Tibial nerve (tissue), 4 donors: Measurements from ENCODE around the gene CARD10. TPM values are rescaled to one million over a fixed set of nuclear protein-coding genes. Genes with fewer than 3 reads are reported as not detected.
A peak's percentile ranks its signal among the peaks of the same experiment; 100 is the strongest.

Source experiments
- DNase-seq, 2 donors: peaks; one replicate each; pipeline ENCODE4 v3.0.0-alpha.2; 2019; ENCODE audit warnings: low spot score in 2 of 2
- H3K27ac ChIP-seq, 4 donors: fragments of 200-600 bp; sonication (generic) in 3 of 4; one replicate each; pipeline ENCODE4 v1.5.1; 2017 to 2019; ENCODE audit warnings: mild to moderate bottlenecking in 1 of 4
- H3K27me3 ChIP-seq, 2 donors: fragments of 200-600 bp; sonication (generic) in 1 of 2; one replicate each; pipeline versions ENCODE4 v1.5.1 to v1.6.0; 2017 to 2019
- H3K36me3 ChIP-seq, 3 donors: fragments of 200-600 bp; sonication (generic); one replicate each; pipeline ENCODE4 v1.5.1; 2018 to 2019
- H3K4me1 ChIP-seq, 4 donors: fragments of 200-600 bp; sonication (generic) in 3 of 4; one replicate each; pipeline ENCODE4 v1.5.1; 2017 to 2019
- H3K4me3 ChIP-seq, 4 donors: fragments of 200-600 bp; sonication (generic) in 3 of 4; one replicate each; pipeline ENCODE4 v1.5.1; 2017 to 2019; ENCODE audit warnings: mild to moderate bottlenecking in 1 of 4, moderate library complexity in 1 of 4
- H3K9me3 ChIP-seq, 4 donors: fragments of 200-600 bp; sonication (generic) in 3 of 4; one replicate each; pipeline ENCODE4 v1.5.1; 2017 to 2019
- EP300 ChIP-seq, 2 donors: sonication (generic); formaldehyde crosslinking; IDR thresholded peaks; one replicate each; pipeline ENCODE4 v1.6.1; 2017; ENCODE audit warnings: antibody characterized with exemption in 2 of 2, mild to moderate bottlenecking in 1 of 2
- POLR2A ChIP-seq, 2 donors: fragments of 450-650 bp; IDR thresholded peaks; one replicate each; pipeline ENCODE4 v1.6.1; 2017; ENCODE audit warnings: antibody characterized with exemption in 2 of 2, mild to moderate bottlenecking in 2 of 2, moderate library complexity in 2 of 2
- WGBS, 2 donors: methylation state at CpG; one replicate each; pipeline ENCODE4 v1.1.5; 2018; 5-methylcytosine and 5-hydroxymethylcytosine counted together
- total RNA-seq, 4 donors: library from RNA; depleted of rRNA; stranded (reverse); fragments of >200 nt; gene quantifications; one replicate each; pipeline ENCODE4 v1.1.0, GENCODE V29; 2016
- TF ChIP-seq, protein P1 (sequence below), 5 experiments: fragments of 200-600 bp in 3 of 5; fragments of 450-650 bp in 2 of 5; sonication (generic) in 3 of 5; IDR thresholded peaks; one replicate each; pipeline ENCODE4 v1.5.1; 2016 to 2019; ENCODE audit warnings: antibody characterized with exemption in 5 of 5, mild to moderate bottlenecking in 3 of 5, moderate library complexity in 2 of 5

Gene CARD10
- total RNA-seq, 4 donors from 2014 or later = 12.5 to 21.6 (median 17.0) TPM

DNA sequence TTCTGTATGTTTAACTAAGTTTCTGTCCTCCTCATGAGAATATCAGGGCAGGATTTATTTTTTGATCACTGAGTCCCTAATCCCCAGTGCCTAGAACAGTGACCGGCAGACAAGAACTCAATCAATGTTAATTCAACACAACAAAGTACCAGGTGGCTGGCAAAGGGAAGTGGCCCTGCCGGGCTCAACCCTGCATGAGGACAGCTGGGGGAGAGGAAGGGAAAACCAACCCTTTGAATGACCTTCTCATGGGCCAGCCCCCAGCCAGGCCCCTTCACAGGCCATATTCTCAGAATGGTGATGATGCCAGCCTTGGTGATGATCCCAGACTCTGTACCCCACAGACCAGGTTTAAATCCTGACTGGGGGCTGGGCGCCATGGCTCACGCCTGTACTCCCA, 31.6 kb downstream of the CARD10 start:
- H3K36me3 ChIP-seq = peaks cover 0 to 30% (median 0%) of the 10 kb centered on the region in 3 donors
- H3K4me3 ChIP-seq = no peak overlapping the region
- no peaks in the 10 kb centered on the region for H3K9me3 ChIP-seq
- H3K27ac ChIP-seq = no peak overlapping the region
- peaks cover 0 to 28% (median 9%) of the 10 kb centered on the region in 4 donors for H3K4me1 ChIP-seq
- 66 to 67% methylated on average over 4 of the region's 4 CpGs for WGBS, 2 donors
- DNase-seq = no peak
- TF ChIP-seq EP300 (IDR thresholded peaks at IDR 0.05) (no peak), POLR2A (IDR thresholded peaks at IDR 0.05) (no peak)
- TF ChIP-seq, protein P1, sequence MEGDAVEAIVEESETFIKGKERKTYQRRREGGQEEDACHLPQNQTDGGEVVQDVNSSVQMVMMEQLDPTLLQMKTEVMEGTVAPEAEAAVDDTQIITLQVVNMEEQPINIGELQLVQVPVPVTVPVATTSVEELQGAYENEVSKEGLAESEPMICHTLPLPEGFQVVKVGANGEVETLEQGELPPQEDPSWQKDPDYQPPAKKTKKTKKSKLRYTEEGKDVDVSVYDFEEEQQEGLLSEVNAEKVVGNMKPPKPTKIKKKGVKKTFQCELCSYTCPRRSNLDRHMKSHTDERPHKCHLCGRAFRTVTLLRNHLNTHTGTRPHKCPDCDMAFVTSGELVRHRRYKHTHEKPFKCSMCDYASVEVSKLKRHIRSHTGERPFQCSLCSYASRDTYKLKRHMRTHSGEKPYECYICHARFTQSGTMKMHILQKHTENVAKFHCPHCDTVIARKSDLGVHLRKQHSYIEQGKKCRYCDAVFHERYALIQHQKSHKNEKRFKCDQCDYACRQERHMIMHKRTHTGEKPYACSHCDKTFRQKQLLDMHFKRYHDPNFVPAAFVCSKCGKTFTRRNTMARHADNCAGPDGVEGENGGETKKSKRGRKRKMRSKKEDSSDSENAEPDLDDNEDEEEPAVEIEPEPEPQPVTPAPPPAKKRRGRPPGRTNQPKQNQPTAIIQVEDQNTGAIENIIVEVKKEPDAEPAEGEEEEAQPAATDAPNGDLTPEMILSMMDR (IDR thresholded peaks at IDR 0.05) = no peak
- H3K27me3 ChIP-seq = peaks cover 0 to 8% of the 10 kb centered on the region in 2 donors

DNA sequence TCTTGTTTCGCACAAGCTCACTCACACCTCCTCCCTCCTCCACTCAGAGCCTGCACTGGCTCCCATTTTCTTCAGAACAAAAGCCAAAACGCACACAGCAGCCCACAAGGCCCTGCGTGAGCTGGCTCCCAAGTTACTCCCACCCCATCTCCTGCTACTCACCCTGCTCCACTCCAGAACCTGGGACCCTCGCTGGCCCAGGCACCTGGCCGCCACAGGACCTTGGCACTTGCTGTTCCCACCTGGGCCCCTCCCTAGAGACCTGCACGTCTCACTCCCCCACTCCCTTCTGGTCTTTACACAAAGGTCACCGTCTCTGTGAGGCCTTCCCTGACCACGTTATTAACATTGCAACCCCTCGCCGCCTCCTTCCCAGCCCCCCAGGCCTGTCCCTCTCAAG, 32.1 kb downstream of the CARD10 start:
- peaks cover 0 to 28% (median 9%) of the 10 kb centered on the region in 4 donors for H3K4me1 ChIP-seq
- no peak overlapping the region for H3K4me3 ChIP-seq
- no peak for DNase-seq
- 63 to 72% methylated on average over 10 of the region's 10 CpGs for WGBS, 2 donors
- H3K27ac ChIP-seq = no peak overlapping the region
- H3K36me3 ChIP-seq = peaks cover 0 to 25% (median 0%) of the 10 kb centered on the region in 3 donors
- H3K9me3 ChIP-seq = no peaks in the 10 kb centered on the region
- TF ChIP-seq, protein P1 (IDR thresholded peaks at IDR 0.05) = no peak
- TF ChIP-seq EP300 (IDR thresholded peaks at IDR 0.05) = no peak
- no peak for TF ChIP-seq POLR2A (IDR thresholded peaks at IDR 0.05)
- peaks cover 0 to 8% of the 10 kb centered on the region in 2 donors for H3K27me3 ChIP-seq

DNA sequence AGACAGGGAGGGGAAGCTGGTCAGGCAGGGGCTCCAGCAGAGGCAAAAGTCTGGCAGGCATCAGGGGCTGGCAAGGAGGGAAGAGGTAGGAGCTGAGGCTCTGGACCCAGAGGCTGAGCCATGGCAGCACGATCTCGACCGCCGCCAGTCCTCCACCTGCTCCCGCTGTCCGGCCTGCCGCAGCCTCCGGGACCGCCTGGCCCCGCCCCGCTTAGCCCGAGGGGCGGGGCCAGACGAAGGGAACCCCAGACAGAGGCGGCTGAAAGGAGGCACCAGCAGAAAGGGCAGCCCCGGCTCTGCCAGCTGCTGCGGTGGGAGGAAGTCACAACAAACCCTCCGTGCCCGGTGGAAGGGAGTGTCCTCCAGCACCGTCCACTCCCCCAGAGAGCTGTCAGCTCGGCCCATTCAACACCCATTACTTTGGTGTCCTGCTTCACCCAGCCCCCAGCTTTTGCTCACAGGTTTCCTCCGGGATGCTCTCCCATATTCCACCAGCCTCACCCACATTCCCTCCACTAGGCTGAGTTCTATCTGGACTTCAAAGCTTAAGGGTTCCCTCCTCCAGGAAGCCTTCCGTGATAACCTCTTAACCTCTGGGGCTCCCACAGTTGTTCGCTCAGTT, 32.9 kb downstream of the CARD10 start, which contains the start of gene MFNG:
MFNG (minus strand) TSS at position 161 of the 622 bp plus-strand sequence. CDS start 207 bp downstream, outside the sequence.
- 3 to 4% methylated on average over 14 to 21 of the region's 24 CpGs for WGBS, 2 donors
- peak within 1 kb of the TSS; percentile 30 to 87 (median 66) for H3K27ac ChIP-seq
- peak within 1 kb of the TSS; percentile 23 to 55 (median 40) for H3K4me3 ChIP-seq
- H3K27me3 ChIP-seq = peaks cover 0 to 8% of the 10 kb centered on the region in 2 donors
- TF ChIP-seq POLR2A (IDR thresholded peaks at IDR 0.05) = peak in 1 of 2 donors; percentile 36
- TF ChIP-seq EP300 (IDR thresholded peaks at IDR 0.05) = peak in 1 of 2 donors; percentile 20
- TF ChIP-seq, protein P1 (IDR thresholded peaks at IDR 0.05) = no peak
- no peaks in the 10 kb centered on the region for H3K9me3 ChIP-seq
- peaks cover 0 to 19% (median 0%) of the 10 kb centered on the region in 3 donors for H3K36me3 ChIP-seq
- peak; percentile 26 to 36 for DNase-seq
- peaks cover 0 to 28% (median 9%) of the 10 kb centered on the region in 4 donors for H3K4me1 ChIP-seq

DNA sequence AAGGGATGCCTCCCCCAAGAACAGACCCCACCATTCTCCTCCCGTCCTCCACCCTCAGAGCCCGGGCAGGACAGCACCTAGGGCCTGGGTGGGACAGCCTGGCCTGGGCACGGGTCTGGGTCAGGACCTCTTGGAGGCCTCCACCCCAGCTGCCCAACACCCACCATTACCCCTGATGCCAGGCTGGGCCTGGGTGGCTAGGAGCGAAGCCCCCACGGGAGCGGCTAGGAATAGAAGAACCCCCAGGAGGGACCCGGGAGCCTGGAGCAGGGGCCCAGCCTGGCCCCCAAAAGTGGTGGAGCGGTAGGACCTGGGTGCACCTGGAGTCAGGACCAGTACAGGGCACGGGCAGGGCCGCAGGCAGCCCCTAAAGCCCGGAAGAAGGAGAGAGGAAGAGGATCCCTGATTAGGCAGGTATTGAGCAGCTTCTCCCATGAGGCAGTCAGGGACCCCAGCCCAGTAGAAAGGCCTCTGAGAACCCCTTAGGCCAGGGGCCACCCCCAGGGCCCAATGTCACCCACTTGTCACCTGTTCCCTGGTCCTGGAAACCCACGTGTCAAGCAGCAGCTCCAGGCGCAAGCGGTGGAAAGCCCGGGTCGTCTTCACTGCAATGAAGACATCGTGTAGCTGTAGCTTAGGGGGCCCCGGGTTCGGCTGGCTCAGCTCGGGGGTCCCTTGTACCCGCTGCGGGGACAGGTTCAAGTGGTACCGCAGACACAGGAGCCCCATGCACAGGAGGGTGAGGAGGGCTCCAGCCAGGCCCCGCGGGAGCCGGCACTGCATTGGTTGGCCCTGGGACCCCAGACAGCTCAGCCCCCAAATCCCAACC, 33.6 kb downstream of the CARD10 start:
- 61 to 64% methylated on average over 23 of the region's 26 CpGs for WGBS, 2 donors

More for the DNA sequence above, 33.6 kb downstream of the CARD10 start:
- H3K36me3 ChIP-seq = peaks cover 0 to 12% (median 0%) of the 10 kb centered on the region in 3 donors
- H3K4me1 ChIP-seq = peaks cover 0 to 28% (median 9%) of the 10 kb centered on the region in 4 donors
- TF ChIP-seq, protein P1 (IDR thresholded peaks at IDR 0.05) = no peak
- peak overlapping the region; percentile 23 to 55 (median 40) for H3K4me3 ChIP-seq
- H3K9me3 ChIP-seq = no peaks in the 10 kb centered on the region
- H3K27me3 ChIP-seq = peaks cover 0 to 8% of the 10 kb centered on the region in 2 donors
- H3K27ac ChIP-seq = peak overlapping the region; percentile 30 to 87 (median 66)
- DNase-seq = no peak
